ENCODE data around the gene KY. TPM values are rescaled to one million over a fixed set of nuclear protein-coding genes. Genes with fewer than 3 reads are reported as not detected.

Gene KY
- total RNA-seq, 4 donors from 2014 or later = 0.19 to 1.2 TPM; not detected in 2

GRCh38 chr3:134630506-134630905, 20.3 kb downstream of the KY start:
- no peak for DNase-seq
- no peak overlapping the region for H3K27ac ChIP-seq
- intact Hi-C loops (cut with DNase I) = no loop called here
- WGBS, 2 donors = 72 to 89% methylated on average over 1 of the region's 1 CpG
- H3K27me3 ChIP-seq = no peaks in the 10 kb centered on the region
- no peaks in the 10 kb centered on the region for H3K4me1 ChIP-seq
- H3K4me3 ChIP-seq = no peak overlapping the region
- no peaks in the 10 kb centered on the region for H3K36me3 ChIP-seq
- H3K9me3 ChIP-seq = peaks cover 0 to 14% (median 4%) of the 10 kb centered on the region in 3 donors
- TF ChIP-seq, protein P1, sequence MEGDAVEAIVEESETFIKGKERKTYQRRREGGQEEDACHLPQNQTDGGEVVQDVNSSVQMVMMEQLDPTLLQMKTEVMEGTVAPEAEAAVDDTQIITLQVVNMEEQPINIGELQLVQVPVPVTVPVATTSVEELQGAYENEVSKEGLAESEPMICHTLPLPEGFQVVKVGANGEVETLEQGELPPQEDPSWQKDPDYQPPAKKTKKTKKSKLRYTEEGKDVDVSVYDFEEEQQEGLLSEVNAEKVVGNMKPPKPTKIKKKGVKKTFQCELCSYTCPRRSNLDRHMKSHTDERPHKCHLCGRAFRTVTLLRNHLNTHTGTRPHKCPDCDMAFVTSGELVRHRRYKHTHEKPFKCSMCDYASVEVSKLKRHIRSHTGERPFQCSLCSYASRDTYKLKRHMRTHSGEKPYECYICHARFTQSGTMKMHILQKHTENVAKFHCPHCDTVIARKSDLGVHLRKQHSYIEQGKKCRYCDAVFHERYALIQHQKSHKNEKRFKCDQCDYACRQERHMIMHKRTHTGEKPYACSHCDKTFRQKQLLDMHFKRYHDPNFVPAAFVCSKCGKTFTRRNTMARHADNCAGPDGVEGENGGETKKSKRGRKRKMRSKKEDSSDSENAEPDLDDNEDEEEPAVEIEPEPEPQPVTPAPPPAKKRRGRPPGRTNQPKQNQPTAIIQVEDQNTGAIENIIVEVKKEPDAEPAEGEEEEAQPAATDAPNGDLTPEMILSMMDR (IDR thresholded peaks at IDR 0.05) = peak in 1 of 6 experiments; percentile 40
- TF ChIP-seq POLR2A (IDR thresholded peaks at IDR 0.05) = no peak

- 58 to 100% methylated on average over 1 to 2 of the region's 2 CpGs for WGBS, 2 donors
- TF ChIP-seq, protein P1 (IDR thresholded peaks at IDR 0.05) = no peak
- TF ChIP-seq POLR2A (IDR thresholded peaks at IDR 0.05) = no peak
- intact Hi-C loops (cut with DNase I) = no loop called here
- H3K27ac ChIP-seq = no peak overlapping the region
- no peaks in the 10 kb centered on the region for H3K4me1 ChIP-seq
- H3K27me3 ChIP-seq = no peaks in the 10 kb centered on the region
- DNase-seq = no peak
- no peaks in the 10 kb centered on the region for H3K36me3 ChIP-seq
- H3K4me3 ChIP-seq = no peak overlapping the region
- H3K9me3 ChIP-seq = peaks cover 0 to 14% (median 4%) of the 10 kb centered on the region in 3 donors
Observed at GRCh38 chr3:134628884-134629283, 21.9 kb downstream of the KY start.

GRCh38 chr3:134627831-134628230, 23.0 kb downstream of the KY start:
- Histone ChIP-seq H3K36me3 (no peaks in the 10 kb centered on the region), H3K4me3 (no peak overlapping the region), H3K27ac (no peak overlapping the region), H3K27me3 (no peaks in the 10 kb centered on the region), H3K9me3 (peaks cover 0 to 14% (median 4%) of the 10 kb centered on the region in 3 donors), H3K4me1 (no peaks in the 10 kb centered on the region)
- intact Hi-C loops (cut with DNase I) = no loop called here
- TF ChIP-seq POLR2A (IDR thresholded peaks at IDR 0.05) = no peak
- TF ChIP-seq, protein P1 (IDR thresholded peaks at IDR 0.05) = no peak
- WGBS, 2 donors = 30 to 100% methylated on average over 1 of the region's 1 CpG
- no peak for DNase-seq

- Histone ChIP-seq H3K36me3 (no peaks in the 10 kb centered on the region), H3K4me1 (no peaks in the 10 kb centered on the region), H3K4me3 (no peak overlapping the region), H3K9me3 (peaks cover 0 to 7% (median 2%) of the 10 kb centered on the region in 3 donors), H3K27ac (no peak overlapping the region), H3K27me3 (no peaks in the 10 kb centered on the region)
- intact Hi-C loops (cut with DNase I) = no loop called here
- TF ChIP-seq, protein P1 (IDR thresholded peaks at IDR 0.05) = no peak
- no peak for TF ChIP-seq POLR2A (IDR thresholded peaks at IDR 0.05)
- WGBS, 2 donors = 60 to 88% methylated on average over 1 to 4 of the region's 5 CpGs
- DNase-seq = no peak
Observed at GRCh38 chr3:134625885-134626741, 24.7 kb downstream of the KY start.

GRCh38 chr3:134625462-134625861, 25.4 kb downstream of the KY start:
- Histone ChIP-seq H3K9me3 (peaks cover 0 to under 1% (median 0%) of the 10 kb centered on the region in 3 donors), H3K4me1 (no peaks in the 10 kb centered on the region), H3K27me3 (no peaks in the 10 kb centered on the region), H3K36me3 (no peaks in the 10 kb centered on the region), H3K27ac (no peak overlapping the region), H3K4me3 (no peak overlapping the region)
- 60 to 70% methylated on average over 1 to 3 of the region's 8 CpGs for WGBS, 2 donors
- TF ChIP-seq, protein P1 (IDR thresholded peaks at IDR 0.05) = no peak
- TF ChIP-seq POLR2A (IDR thresholded peaks at IDR 0.05) = no peak
- no peak for DNase-seq
- intact Hi-C loops (cut with DNase I) = no loop called here
